ENCODE measurements around the gene ARIH2.
A peak's percentile ranks its signal among the peaks of the same experiment; 100 is the strongest.

The ARIH2 gene

GRCh38 chr3:48929358-48930035 lies 10.9 kb downstream of the ARIH2 start:
- DNase-seq (ENCODE audit: low read depth in 2 of 2) = no peak

GRCh38 chr3:48930590-48930989 lies 11.9 kb downstream of the ARIH2 start:
- DNase-seq (ENCODE audit: low read depth in 2 of 2) = peak; percentile 40 to 46

- no peak for DNase-seq (ENCODE audit: low read depth in 2 of 2)
Measured at GRCh38 chr3:48931944-48932580, 13.4 kb downstream of the ARIH2 start.

GRCh38 chr3:48934333-48934991 lies 15.8 kb downstream of the ARIH2 start:
- DNase-seq (ENCODE audit: low read depth in 2 of 2) = no peak

- DNase-seq (ENCODE audit: low read depth in 2 of 2) = no peak
Measured at GRCh38 chr3:48935530-48935929, 16.9 kb downstream of the ARIH2 start.

- no peak for DNase-seq (ENCODE audit: low read depth in 2 of 2)
Measured at GRCh38 chr3:48938156-48938555, 19.5 kb downstream of the ARIH2 start.

GRCh38 chr3:48938689-48939088 lies 20.0 kb downstream of the ARIH2 start:
- no peak for DNase-seq (ENCODE audit: low read depth in 2 of 2)

GRCh38 chr3:48945432-48945831 lies 26.8 kb downstream of the ARIH2 start:
- DNase-seq (ENCODE audit: low read depth in 2 of 2) = no peak

- DNase-seq (ENCODE audit: low read depth in 2 of 2) = no peak
Measured at GRCh38 chr3:48945891-48946549, 27.4 kb downstream of the ARIH2 start.

GRCh38 chr3:48949376-48949717 lies 30.7 kb downstream of the ARIH2 start:
- DNase-seq (ENCODE audit: low read depth in 2 of 2) = peak in 1 of 2 experiments; percentile 28

- DNase-seq (ENCODE audit: low read depth in 2 of 2) = no peak
Measured at GRCh38 chr3:48950051-48950450, 31.4 kb downstream of the ARIH2 start.

GRCh38 chr3:48951764-48952163 lies 33.1 kb downstream of the ARIH2 start:
- no peak for DNase-seq (ENCODE audit: low read depth in 2 of 2)

GRCh38 chr3:48952510-48953118 lies 34.0 kb downstream of the ARIH2 start:
- DNase-seq (ENCODE audit: low read depth in 2 of 2) = no peak

GRCh38 chr3:48957006-48957705 lies 38.5 kb downstream of the ARIH2 start:
- DNase-seq (ENCODE audit: low read depth in 2 of 2) = no peak

GRCh38 chr3:48960841-48961413 lies 42.3 kb downstream of the ARIH2 start:
- peak; percentile 25 to 28 for DNase-seq (ENCODE audit: low read depth in 2 of 2)

- no peak for DNase-seq (ENCODE audit: low read depth in 2 of 2)
Measured at GRCh38 chr3:48962340-48962739, 43.7 kb downstream of the ARIH2 start.

GRCh38 chr3:48962939-48963338 lies 44.3 kb downstream of the ARIH2 start:
- DNase-seq (ENCODE audit: low read depth in 2 of 2) = no peak

GRCh38 chr3:48963591-48963990 lies 44.9 kb downstream of the ARIH2 start:
- DNase-seq (ENCODE audit: low read depth in 2 of 2) = no peak

- DNase-seq (ENCODE audit: low read depth in 2 of 2) = no peak
Measured at GRCh38 chr3:48966367-48966766, 47.7 kb downstream of the ARIH2 start.

GRCh38 chr3:48966876-48967361 lies 48.3 kb downstream of the ARIH2 start:
- no peak for DNase-seq (ENCODE audit: low read depth in 2 of 2)

GRCh38 chr3:48970586-48970985 lies 51.9 kb downstream of the ARIH2 start:
- no peak for DNase-seq (ENCODE audit: low read depth in 2 of 2)
